ENCODE data around the gene REX1BD. TPM values are rescaled to one million over a fixed set of nuclear protein-coding genes. Genes with fewer than 3 reads are reported as not detected.

Gene REX1BD
- polyA plus RNA-seq, 3 donors: 83.7 to 141 (median 122) TPM

DNA sequence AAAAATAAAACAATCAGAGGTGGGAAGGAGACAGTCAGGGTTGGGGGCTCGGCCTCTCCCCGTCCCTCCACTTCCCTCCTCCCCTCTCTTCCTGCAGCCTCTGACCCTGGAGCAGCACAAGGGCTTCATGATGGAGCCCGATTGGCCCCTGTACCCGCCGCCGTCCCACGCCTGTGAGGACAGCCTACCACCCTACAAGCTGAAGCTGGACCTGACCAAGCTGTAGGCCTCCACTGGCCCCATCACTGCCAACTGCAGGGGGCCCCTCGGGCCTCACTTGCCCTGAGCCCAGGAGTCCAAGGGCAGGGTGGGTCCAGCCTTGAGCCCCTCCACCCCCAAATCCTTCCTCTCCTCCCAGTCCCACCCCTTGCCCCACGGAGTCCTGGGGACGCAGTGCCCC is 31.7 kb downstream of the REX1BD start:
- Histone ChIP-seq H3K4me3 (replicated peaks in 1 of 3; ENCODE audit: low read depth in 2 of 3, low read length in 3 of 3) (no peak overlapping the region), H3K27ac (ENCODE audit: low read depth in 1 of 2, low read length in 2 of 2) (no peak overlapping the region), H3K9me3 (replicated peaks in 1 of 2; ENCODE audit: control insufficient read depth in 1 of 2, insufficient read depth in 1 of 2, low read length in 2 of 2) (peaks cover 0 to 6% of the 10 kb centered on the region in 2 donors), H3K36me3 (replicated peaks in 1 of 2; ENCODE audit: control insufficient read depth in 1 of 2, insufficient read depth in 2 of 2, low read length in 2 of 2) (no peaks in the 10 kb centered on the region), H2AFZ (ENCODE audit: insufficient read depth, low read depth, low read length, poor library complexity, severe bottlenecking) (no peak overlapping the region), H3K79me2 (ENCODE audit: insufficient read depth, low read length) (no peaks in the 10 kb centered on the region), H3K4me1 (ENCODE audit: control insufficient read depth in 1 of 2, insufficient read depth in 2 of 2, low read length in 2 of 2) (no peaks in the 10 kb centered on the region), H3K9ac (ENCODE audit: insufficient read depth, low read length, poor library complexity, severe bottlenecking) (no peak overlapping the region), H3K27me3 (ENCODE audit: control insufficient read depth in 2 of 2, insufficient read depth in 2 of 2, low read length in 2 of 2) (peaks cover 0 to 25% of the 10 kb centered on the region in 2 donors), H3K4me2 (replicated peaks; ENCODE audit: extremely low read depth, low read length, poor library complexity, severe bottlenecking) (no peak overlapping the region), H4K20me1 (ENCODE audit: insufficient read depth, low read length) (no peaks in the 10 kb centered on the region)
- no peak overlapping the region for H3K4me3 Mint-ChIP-seq
- no peak for DNase-seq
- H3K4me1 Mint-ChIP-seq: no peaks in the 10 kb centered on the region
- H3K27ac Mint-ChIP-seq: no peak overlapping the region
- H3K27me3 Mint-ChIP-seq (ENCODE audit: low read depth in 3 of 3): peaks cover 23 to 54% (median 31%) of the 10 kb centered on the region in 3 donors
- no peaks in the 10 kb centered on the region for H3K36me3 Mint-ChIP-seq
- peaks cover 0 to 11% (median 4%) of the 10 kb centered on the region in 7 donors for H3K9me3 Mint-ChIP-seq
- 85% methylated on average over 6 of the region's 10 CpGs for WGBS (ENCODE audit: insufficient coverage)
- TF ChIP-seq, protein P1, sequence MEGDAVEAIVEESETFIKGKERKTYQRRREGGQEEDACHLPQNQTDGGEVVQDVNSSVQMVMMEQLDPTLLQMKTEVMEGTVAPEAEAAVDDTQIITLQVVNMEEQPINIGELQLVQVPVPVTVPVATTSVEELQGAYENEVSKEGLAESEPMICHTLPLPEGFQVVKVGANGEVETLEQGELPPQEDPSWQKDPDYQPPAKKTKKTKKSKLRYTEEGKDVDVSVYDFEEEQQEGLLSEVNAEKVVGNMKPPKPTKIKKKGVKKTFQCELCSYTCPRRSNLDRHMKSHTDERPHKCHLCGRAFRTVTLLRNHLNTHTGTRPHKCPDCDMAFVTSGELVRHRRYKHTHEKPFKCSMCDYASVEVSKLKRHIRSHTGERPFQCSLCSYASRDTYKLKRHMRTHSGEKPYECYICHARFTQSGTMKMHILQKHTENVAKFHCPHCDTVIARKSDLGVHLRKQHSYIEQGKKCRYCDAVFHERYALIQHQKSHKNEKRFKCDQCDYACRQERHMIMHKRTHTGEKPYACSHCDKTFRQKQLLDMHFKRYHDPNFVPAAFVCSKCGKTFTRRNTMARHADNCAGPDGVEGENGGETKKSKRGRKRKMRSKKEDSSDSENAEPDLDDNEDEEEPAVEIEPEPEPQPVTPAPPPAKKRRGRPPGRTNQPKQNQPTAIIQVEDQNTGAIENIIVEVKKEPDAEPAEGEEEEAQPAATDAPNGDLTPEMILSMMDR (IDR thresholded peaks at IDR 0.05): no peak
- intact Hi-C loops (cut with micrococcal nuclease): no loop called here

DNA sequence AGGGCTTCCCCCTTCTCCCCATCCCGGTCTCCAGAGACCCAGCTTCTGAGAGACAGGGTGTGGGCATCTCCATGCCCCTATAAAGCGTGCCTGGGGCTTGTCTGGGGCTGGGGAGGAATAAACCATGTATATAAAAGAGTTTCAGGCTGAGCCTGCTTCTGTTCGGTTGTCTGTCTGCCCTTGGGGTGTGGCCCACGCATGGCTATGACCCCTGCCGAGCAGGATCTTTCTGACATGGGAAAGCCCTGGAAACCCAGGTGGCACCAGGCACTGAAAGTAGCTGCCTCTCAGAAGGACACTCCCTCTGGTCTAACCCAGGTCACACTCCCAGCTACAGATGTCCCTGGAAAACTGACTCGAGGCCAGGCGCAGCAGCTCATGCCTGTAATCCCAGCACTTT is 32.3 kb downstream of the REX1BD start:
- Histone ChIP-seq H4K20me1 (ENCODE audit: insufficient read depth, low read length) (no peaks in the 10 kb centered on the region), H3K4me3 (replicated peaks in 1 of 3; ENCODE audit: low read depth in 2 of 3, low read length in 3 of 3) (no peak overlapping the region), H3K79me2 (ENCODE audit: insufficient read depth, low read length) (no peaks in the 10 kb centered on the region), H3K9ac (ENCODE audit: insufficient read depth, low read length, poor library complexity, severe bottlenecking) (no peak overlapping the region), H3K4me2 (replicated peaks; ENCODE audit: extremely low read depth, low read length, poor library complexity, severe bottlenecking) (no peak overlapping the region), H3K36me3 (replicated peaks in 1 of 2; ENCODE audit: control insufficient read depth in 1 of 2, insufficient read depth in 2 of 2, low read length in 2 of 2) (no peaks in the 10 kb centered on the region), H3K27ac (ENCODE audit: low read depth in 1 of 2, low read length in 2 of 2) (no peak overlapping the region), H3K4me1 (ENCODE audit: control insufficient read depth in 1 of 2, insufficient read depth in 2 of 2, low read length in 2 of 2) (no peaks in the 10 kb centered on the region), H2AFZ (ENCODE audit: insufficient read depth, low read depth, low read length, poor library complexity, severe bottlenecking) (no peak overlapping the region), H3K9me3 (replicated peaks in 1 of 2; ENCODE audit: control insufficient read depth in 1 of 2, insufficient read depth in 1 of 2, low read length in 2 of 2) (peaks cover 0 to 6% of the 10 kb centered on the region in 2 donors), H3K27me3 (ENCODE audit: control insufficient read depth in 2 of 2, insufficient read depth in 2 of 2, low read length in 2 of 2) (peaks cover 0 to 20% of the 10 kb centered on the region in 2 donors)
- Mint-ChIP-seq H3K27me3 (ENCODE audit: low read depth in 3 of 3) (peaks cover 18 to 52% (median 25%) of the 10 kb centered on the region in 3 donors), H3K27ac (no peak overlapping the region), H3K9me3 (peaks cover 0 to 11% (median 4%) of the 10 kb centered on the region in 7 donors), H3K4me1 (no peaks in the 10 kb centered on the region), H3K4me3 (no peak overlapping the region), H3K36me3 (no peaks in the 10 kb centered on the region)
- TF ChIP-seq, protein P1 (IDR thresholded peaks at IDR 0.05): no peak
- DNase-seq: no peak
- WGBS (ENCODE audit: insufficient coverage): 92% methylated on average over 3 of the region's 7 CpGs
- intact Hi-C loops (cut with micrococcal nuclease): no loop called here

Data from CD14-positive monocyte (primary cell).